OCI-LY7 (cell line): ENCODE results near the gene LDLRAD4.

Source experiments
- CTCF ChIP-seq: fragments of 200-600 bp; sonication (generic); conservative IDR thresholded peaks from 2 replicates; pipeline ENCODE4 v1.5.1; 2014; ENCODE audit warnings: mild to moderate bottlenecking, antibody characterized with exemption, low read length, moderate library complexity, mixed read lengths
- EZH2phosphoT487 ChIP-seq: fragments of 200-600 bp; sonication (generic); IDR thresholded peaks from 2 replicates; pipeline ENCODE4 v1.6.1; 2018; ENCODE audit warnings: low read depth, borderline replicate concordance, mild to moderate bottlenecking, mixed run types, antibody characterized with exemption, low read length, moderate library complexity, mixed read lengths

GRCh38 chr18:13361431-13361830 is 142.9 kb downstream of the LDLRAD4 start:
- TF ChIP-seq CTCF (no peak), EZH2phosphoT487 (no peak)
